K562 treated with DMSO at 1 percent for 12 hours (cell line): ENCODE results near the gene SUGP2. TPM values are rescaled to one million over a fixed set of nuclear protein-coding genes. Genes with fewer than 3 reads are reported as not detected.

ENCODE experiments used
- total RNA-seq: library from RNA; unstranded; fragments of 300-600 nt; gene quantifications from 2 replicates; pipeline ENCODE4 v1.2.3, GENCODE V29; 2022; ENCODE audit not compliant: insufficient read depth

Gene SUGP2
- total RNA-seq: 39.5 and 84.6 TPM in 2 replicates

GRCh38 chr19:19033426-19034203, at the start of gene SUGP2, which contains the start of gene ARMC6:
TSS of gene SUGP2 (minus strand) at chr19:19033517. CDS start at chr19:19031071, 2,446 bp downstream.
TSS of gene ARMC6 (plus strand) at chr19:19033603. CDS start at chr19:19034210, 607 bp downstream.

GRCh38 chr19:19063183-19064097, 30.1 kb upstream of the SUGP2 start, which contains the start of gene SLC25A42:
TSS of gene SLC25A42 (plus strand) at chr19:19063994. CDS start at chr19:19096125, 32,131 bp downstream.

Other genes starting within 250 kb of the SUGP2 start
- not detected in 2 replicates for gene COMP, start 242.2 kb downstream of the SUGP2 start, total RNA-seq
- gene UPF1, start 201.6 kb downstream of the SUGP2 start, total RNA-seq: 43.6 and 72.0 TPM in 2 replicates
- gene CERS1, start 137.4 kb downstream of the SUGP2 start, total RNA-seq: 0.48 TPM in 2 replicates
- 371 and 510 TPM in 2 replicates for gene COPE, start 114.1 kb downstream of the SUGP2 start, total RNA-seq
- 66.8 and 82.9 TPM in 2 replicates for gene DDX49, start 113.8 kb downstream of the SUGP2 start, total RNA-seq
- 7.5 and 8.3 TPM in 2 replicates for gene HOMER3, start 92.3 kb downstream of the SUGP2 start, total RNA-seq
- gene ARMC6, start 86 bp upstream of the SUGP2 start, total RNA-seq: 28.6 and 29.5 TPM in 2 replicates
- 26.2 and 34.5 TPM in 2 replicates for gene SLC25A42, start 30.5 kb upstream of the SUGP2 start, total RNA-seq
- gene TMEM161A, start 105.0 kb upstream of the SUGP2 start, total RNA-seq: 36.8 and 38.4 TPM in 2 replicates
- 9.1 and 10.9 TPM in 2 replicates for gene MEF2B, start 136.7 kb upstream of the SUGP2 start, total RNA-seq
- gene BORCS8, start 158.6 kb upstream of the SUGP2 start, total RNA-seq: 15.5 and 20.7 TPM in 2 replicates
- gene RFXANK, start 158.7 kb upstream of the SUGP2 start, total RNA-seq: 146 and 218 TPM in 2 replicates
- 14.4 and 16.8 TPM in 2 replicates for gene NR2C2AP, start 169.9 kb upstream of the SUGP2 start, total RNA-seq
- gene NCAN, start 178.4 kb upstream of the SUGP2 start, total RNA-seq: not detected in 2 replicates
- not detected in 2 replicates for gene TM6SF2, start 239.8 kb upstream of the SUGP2 start, total RNA-seq